IPS-18a (cell line): ENCODE measurements around the gene CNTN4.

ENCODE experiments used
- H3K27ac ChIP-seq: one replicate; pipeline ENCODE4 v1.5.1; 2013; ENCODE audit warnings: low read length
- H3K27me3 ChIP-seq: one replicate; pipeline ENCODE4 v1.6.1; 2013; ENCODE audit warnings: mild to moderate bottlenecking, low read length; ENCODE audit not compliant: control insufficient read depth, insufficient read depth
- H3K36me3 ChIP-seq: one replicate; pipeline ENCODE4 v1.6.1; 2013; ENCODE audit warnings: low read depth, low read length; ENCODE audit not compliant: control insufficient read depth
- H3K4me1 ChIP-seq: one replicate; pipeline ENCODE4 v1.6.1; 2013; ENCODE audit warnings: low read depth, low read length; ENCODE audit not compliant: control insufficient read depth
- H3K4me3 ChIP-seq: one replicate; pipeline ENCODE4 v1.5.1; 2013; ENCODE audit warnings: low read length
- H3K9ac ChIP-seq: one replicate; pipeline ENCODE4 v1.6.1; 2013; ENCODE audit warnings: mild to moderate bottlenecking, low read length, moderate library complexity
- H3K9me3 ChIP-seq: one replicate; pipeline ENCODE4 v1.6.1; 2013; ENCODE audit warnings: low read depth, low read length; ENCODE audit not compliant: control insufficient read depth

The CNTN4 gene

DNA sequence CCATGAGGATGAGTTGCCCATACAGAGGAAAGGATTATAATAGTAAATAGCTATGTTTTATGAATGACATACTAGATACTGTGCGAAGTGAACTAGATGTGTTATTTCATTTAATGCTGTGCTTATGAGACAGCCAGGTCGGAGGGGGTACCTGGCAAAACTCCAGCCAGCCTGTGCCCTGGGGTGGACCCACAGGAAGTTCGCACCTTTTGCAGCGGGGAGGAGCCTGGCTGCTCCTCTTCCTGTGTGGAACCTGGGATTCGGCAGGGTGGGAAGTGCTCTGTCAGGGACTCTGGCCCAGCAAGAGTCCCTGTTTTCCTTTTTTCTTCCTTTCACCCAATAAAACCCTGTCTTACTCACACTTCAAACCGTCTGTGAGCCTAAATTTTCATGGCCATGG is 559.3 kb downstream of the CNTN4 start:
- no peak overlapping the region for H3K4me3 ChIP-seq
- no peak overlapping the region for H3K27ac ChIP-seq
- no peaks in the 10 kb centered on the region for H3K9me3 ChIP-seq
- no peaks in the 10 kb centered on the region for H3K36me3 ChIP-seq
- no peaks in the 10 kb centered on the region for H3K27me3 ChIP-seq
- H3K9ac ChIP-seq: no peak overlapping the region
- peaks cover 53% of the 10 kb centered on the region for H3K4me1 ChIP-seq

DNA sequence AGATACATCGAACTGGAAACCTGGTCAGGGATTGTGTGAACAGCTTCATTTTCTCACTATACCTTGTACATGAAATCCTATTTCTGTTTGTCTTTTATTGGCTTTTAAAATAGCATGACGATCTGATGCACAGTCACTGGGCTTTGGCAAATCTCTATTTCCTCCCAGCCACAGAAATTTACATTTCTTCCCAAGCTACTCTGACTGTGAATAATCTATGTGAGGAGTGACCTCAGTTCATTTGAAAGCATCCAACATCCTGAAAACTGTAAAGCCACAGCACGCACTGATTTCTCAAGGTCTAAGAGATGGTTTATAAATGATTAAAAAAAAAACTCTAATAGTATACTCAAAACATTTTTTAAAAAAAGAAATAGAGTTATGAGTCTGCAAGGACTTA is 561.2 kb downstream of the CNTN4 start:
- H3K4me1 ChIP-seq: peaks cover 36% of the 10 kb centered on the region
- no peaks in the 10 kb centered on the region for H3K36me3 ChIP-seq
- no peak overlapping the region for H3K9ac ChIP-seq
- no peak overlapping the region for H3K4me3 ChIP-seq
- no peaks in the 10 kb centered on the region for H3K9me3 ChIP-seq
- no peak overlapping the region for H3K27ac ChIP-seq
- no peaks in the 10 kb centered on the region for H3K27me3 ChIP-seq

DNA sequence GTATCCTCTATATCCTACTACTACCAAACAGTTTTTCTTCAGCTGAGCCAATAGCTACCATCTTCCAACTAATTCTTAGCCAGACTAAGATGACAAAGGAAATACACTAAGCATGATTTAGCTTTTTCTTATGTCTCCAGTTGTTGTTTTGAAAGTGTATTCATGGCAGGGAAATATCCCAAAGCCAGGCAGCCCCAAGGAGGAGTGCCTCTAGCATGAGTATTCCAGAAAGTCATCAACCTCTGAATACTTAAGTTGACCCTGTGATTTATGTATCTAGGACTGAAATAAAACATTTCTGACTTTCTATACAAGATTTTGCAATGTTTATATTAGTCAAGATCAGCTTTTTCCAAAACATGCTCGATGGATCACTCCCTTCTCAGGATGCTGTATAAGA is 562.4 kb downstream of the CNTN4 start:
- Histone ChIP-seq H3K36me3 (no peaks in the 10 kb centered on the region), H3K27me3 (no peaks in the 10 kb centered on the region), H3K27ac (no peak overlapping the region), H3K4me1 (peaks cover 24% of the 10 kb centered on the region), H3K4me3 (no peak overlapping the region), H3K9me3 (no peaks in the 10 kb centered on the region), H3K9ac (no peak overlapping the region)

DNA sequence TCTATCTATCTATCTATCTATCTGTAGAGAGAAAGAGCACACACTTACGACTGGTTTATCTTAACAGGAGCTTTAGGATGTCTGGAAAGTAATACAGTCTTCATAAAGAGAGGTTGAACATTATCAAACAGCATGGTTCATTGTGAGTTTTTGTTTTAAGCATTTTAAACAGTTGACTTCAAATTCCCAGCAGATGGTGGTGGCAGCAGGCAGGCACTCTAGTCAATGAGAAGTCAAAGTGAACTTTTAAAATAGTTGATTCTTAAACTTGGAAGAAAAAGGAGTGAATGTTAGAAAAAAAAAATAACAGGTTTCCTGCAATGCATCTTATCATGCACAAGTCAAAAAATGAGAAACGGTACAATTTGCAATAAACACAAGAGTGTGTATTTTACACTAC is 578.8 kb downstream of the CNTN4 start:
- Histone ChIP-seq H3K4me3 (no peak overlapping the region), H3K9me3 (no peaks in the 10 kb centered on the region), H3K4me1 (no peaks in the 10 kb centered on the region), H3K27ac (no peak overlapping the region), H3K27me3 (no peaks in the 10 kb centered on the region), H3K9ac (no peak overlapping the region), H3K36me3 (no peaks in the 10 kb centered on the region)

DNA sequence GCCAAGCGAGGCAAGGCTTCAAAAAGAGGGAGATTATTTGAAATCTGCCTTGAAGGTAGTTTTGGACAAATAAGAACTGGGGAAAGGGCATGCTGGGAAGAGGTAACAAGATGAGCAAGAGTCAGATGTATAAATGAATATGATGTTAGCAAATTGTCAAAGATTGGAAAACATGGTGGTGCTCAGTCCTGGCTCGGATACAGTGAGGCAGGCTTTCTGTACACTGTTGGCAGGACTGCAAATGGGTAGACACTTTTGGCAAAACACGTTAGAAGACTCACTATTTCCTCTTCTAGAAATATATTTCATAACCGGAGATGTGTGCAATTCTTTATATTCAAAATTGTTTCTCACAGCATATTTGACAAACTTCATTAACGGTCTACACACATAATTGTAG is 581.6 kb downstream of the CNTN4 start:
- H3K4me3 ChIP-seq: no peak overlapping the region
- H3K4me1 ChIP-seq: peaks cover 17% of the 10 kb centered on the region
- no peak overlapping the region for H3K27ac ChIP-seq
- no peaks in the 10 kb centered on the region for H3K36me3 ChIP-seq
- no peaks in the 10 kb centered on the region for H3K27me3 ChIP-seq
- no peaks in the 10 kb centered on the region for H3K9me3 ChIP-seq
- no peak overlapping the region for H3K9ac ChIP-seq

DNA sequence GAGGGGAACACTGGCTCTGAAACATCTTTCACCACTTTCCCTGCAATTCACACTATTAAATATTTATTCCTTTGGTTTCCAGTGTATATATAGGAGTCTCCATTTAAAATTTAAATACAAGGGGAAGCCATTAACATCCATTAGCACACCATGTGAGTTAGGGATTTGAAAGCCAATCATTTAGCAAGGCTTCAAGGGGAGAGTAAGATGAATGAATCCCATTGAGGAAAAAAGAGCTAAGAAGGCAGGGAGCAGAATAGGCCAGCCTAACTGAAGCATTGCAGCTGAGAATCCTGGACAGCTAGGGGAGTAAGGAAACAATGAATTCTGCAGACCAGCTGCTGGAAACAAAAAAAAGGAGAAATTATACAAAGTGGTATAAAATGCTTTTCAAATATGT is 585.4 kb downstream of the CNTN4 start:
- Histone ChIP-seq H3K4me3 (no peak overlapping the region), H3K27ac (no peak overlapping the region), H3K27me3 (no peaks in the 10 kb centered on the region), H3K4me1 (peaks cover 38% of the 10 kb centered on the region), H3K9me3 (no peaks in the 10 kb centered on the region), H3K36me3 (no peaks in the 10 kb centered on the region), H3K9ac (no peak overlapping the region)

DNA sequence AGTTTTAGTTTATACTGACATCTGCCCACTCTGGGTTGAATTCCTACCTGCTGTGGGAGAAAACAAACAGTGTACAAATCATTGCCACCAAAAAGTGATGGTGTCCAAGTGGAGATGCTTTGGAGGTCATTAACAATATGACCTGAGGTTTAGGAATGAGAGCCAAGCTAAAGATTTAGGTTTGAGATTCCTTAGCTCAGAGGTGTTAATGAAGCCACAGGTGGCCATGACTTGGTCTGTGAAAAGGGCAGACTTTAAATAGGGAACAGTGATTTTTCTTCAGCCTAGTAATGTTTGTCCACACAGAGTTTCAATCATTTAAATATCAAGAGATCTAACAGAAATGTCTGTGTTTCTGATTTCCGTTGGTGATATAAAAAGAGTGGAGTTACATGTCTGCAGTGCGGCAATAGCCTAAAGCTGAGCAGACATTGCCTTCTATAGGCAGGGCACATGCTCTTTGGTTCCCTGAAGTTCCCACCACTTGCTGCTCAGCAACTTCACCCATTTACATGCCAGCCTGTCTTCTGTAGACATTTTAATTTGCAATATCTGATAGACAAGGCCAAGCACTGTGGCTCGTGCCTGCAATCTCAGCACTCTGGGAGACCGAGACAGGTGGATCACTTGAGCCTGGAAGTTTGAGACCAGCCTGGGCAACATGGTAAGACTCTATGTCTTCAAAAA is 588.3 kb downstream of the CNTN4 start:
- Histone ChIP-seq H3K27ac (no peak overlapping the region), H3K9me3 (no peaks in the 10 kb centered on the region), H3K4me1 (peaks cover 38% of the 10 kb centered on the region), H3K27me3 (no peaks in the 10 kb centered on the region), H3K4me3 (peak overlapping the region; percentile 14), H3K36me3 (no peaks in the 10 kb centered on the region), H3K9ac (no peak overlapping the region)

DNA sequence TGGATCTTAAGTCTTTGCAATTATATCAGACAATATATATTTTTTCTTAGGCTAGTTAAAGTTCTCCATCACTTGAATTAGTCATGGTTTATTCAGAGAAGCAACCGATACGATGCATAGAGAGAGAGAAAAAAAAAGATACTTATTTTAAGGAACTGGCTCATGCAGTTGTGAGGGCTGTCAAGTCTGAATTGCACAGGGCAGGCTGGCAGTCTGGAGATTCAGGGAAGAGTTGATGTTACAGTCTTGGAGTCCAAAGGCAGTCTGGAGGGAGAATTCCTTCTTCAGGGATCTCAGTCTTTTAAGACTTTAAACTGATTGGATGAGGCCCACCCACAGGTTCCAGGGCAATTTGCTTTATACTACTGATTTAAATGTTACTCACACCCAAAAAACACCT is 598.9 kb downstream of the CNTN4 start:
- Histone ChIP-seq H3K9me3 (no peaks in the 10 kb centered on the region), H3K27ac (no peak overlapping the region), H3K9ac (no peak overlapping the region), H3K27me3 (no peaks in the 10 kb centered on the region), H3K4me3 (no peak overlapping the region), H3K36me3 (no peaks in the 10 kb centered on the region), H3K4me1 (no peaks in the 10 kb centered on the region)

DNA sequence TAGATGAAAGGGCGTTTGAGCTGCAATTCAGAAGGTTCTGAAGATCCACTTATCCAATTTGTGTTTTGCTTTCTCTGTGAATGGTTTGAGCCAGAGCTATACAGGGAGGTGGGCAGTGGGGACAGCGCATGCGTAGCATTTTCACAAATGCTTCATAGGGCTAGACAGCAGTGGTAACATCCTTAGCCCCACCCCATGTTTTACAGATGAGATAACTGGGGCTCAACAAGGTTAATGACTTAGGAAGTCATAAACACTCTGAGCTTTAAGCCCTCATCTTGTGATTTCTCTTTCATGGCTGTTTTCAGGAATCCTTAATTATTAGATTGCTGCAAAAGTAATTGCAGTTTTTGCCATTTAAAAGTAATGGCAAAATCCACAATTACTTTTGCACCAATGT is 602.8 kb downstream of the CNTN4 start:
- no peaks in the 10 kb centered on the region for H3K36me3 ChIP-seq
- no peak overlapping the region for H3K4me3 ChIP-seq
- H3K9me3 ChIP-seq: no peaks in the 10 kb centered on the region

DNA sequence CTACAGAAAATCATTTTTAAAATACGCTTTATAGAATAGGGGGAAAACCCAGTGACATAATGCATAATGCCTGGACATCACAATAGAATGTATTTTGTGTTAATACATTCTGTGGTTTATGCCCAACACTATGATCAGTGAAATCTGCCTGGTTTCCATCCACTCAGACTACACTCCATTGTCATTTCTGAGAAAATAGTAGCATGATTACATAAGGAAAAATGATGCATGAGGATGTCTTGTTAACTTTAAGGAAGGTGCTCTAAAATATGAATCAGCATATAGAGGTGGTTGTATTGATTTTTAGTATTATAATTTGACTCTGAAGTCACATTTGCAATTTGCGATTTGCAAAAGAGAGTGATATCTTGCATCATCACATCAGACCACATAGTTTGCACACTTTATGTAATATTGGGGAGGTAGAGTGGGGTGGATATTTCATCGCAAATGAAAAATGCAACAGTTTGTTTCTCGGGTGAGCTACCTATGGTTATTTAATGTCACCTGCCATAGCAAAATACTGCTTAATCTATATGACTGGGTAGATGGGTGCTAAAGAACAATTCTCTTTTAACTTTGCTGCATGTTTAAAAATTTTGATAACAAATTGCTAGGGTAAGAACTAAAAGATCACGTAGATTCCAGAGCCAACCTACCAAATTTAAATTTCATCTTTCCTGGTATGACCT is 607.6 kb downstream of the CNTN4 start:
- no peaks in the 10 kb centered on the region for H3K36me3 ChIP-seq
- no peaks in the 10 kb centered on the region for H3K4me1 ChIP-seq
- H3K9me3 ChIP-seq: no peaks in the 10 kb centered on the region
- H3K4me3 ChIP-seq: no peak overlapping the region
- H3K27me3 ChIP-seq: no peaks in the 10 kb centered on the region
- no peak overlapping the region for H3K27ac ChIP-seq
- no peak overlapping the region for H3K9ac ChIP-seq

More for the DNA sequence above, 602.8 kb downstream of the CNTN4 start:
- Histone ChIP-seq H3K27me3 (no peaks in the 10 kb centered on the region), H3K4me1 (no peaks in the 10 kb centered on the region), H3K27ac (no peak overlapping the region), H3K9ac (no peak overlapping the region)

DNA sequence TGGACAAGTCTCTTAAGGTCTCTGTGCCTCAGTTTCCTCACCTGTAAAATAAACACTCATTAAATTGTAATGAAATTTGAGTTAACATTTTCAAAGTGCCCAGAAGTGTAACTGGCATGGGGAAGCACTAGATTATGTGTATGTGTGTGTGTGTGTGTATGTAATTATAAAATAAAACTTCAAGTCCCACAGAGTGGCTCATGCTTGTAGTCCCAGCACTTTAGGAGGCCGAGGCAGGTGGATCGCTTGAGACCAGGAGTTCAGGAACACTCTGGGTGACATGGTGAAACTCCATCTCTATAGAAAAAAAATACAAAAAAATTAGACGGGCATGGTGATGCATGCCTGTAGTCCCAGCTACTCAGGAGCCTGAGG is 608.2 kb downstream of the CNTN4 start:
- H3K9me3 ChIP-seq: no peaks in the 10 kb centered on the region
- no peak overlapping the region for H3K4me3 ChIP-seq
- H3K36me3 ChIP-seq: no peaks in the 10 kb centered on the region
- H3K27ac ChIP-seq: no peak overlapping the region
- H3K4me1 ChIP-seq: no peaks in the 10 kb centered on the region
- no peak overlapping the region for H3K9ac ChIP-seq
- no peaks in the 10 kb centered on the region for H3K27me3 ChIP-seq

DNA sequence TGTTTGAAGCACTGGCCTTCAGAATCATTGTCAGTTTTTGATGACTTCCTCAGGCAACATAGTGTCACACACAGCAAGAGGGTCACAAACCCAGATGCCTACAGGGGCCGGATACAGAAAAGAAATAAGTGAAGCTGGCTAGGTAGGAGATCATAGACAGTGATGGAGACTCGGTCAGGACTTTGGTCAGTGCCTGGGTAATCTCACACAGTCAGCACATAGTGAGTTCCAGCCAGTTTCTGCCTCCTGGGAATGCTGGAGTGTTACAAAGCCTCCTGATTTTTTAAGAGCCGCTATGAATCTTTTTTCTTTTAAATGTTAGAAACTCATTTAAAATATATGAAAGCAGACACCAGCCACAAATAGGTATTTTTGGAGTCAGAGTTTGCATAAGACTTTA is 612.4 kb downstream of the CNTN4 start:
- Histone ChIP-seq H3K27ac (no peak overlapping the region), H3K4me3 (no peak overlapping the region), H3K9me3 (no peaks in the 10 kb centered on the region), H3K9ac (no peak overlapping the region), H3K27me3 (no peaks in the 10 kb centered on the region), H3K4me1 (no peaks in the 10 kb centered on the region), H3K36me3 (no peaks in the 10 kb centered on the region)
